Activated CD4-positive, alpha-beta memory T cell treated with anti-CD3 and anti-CD28 coated beads, Interleukin-2, amount 10 ng/mL, durations not matched to agents 7 days and 5 days (primary cell): ENCODE results near the gene SCARB1. TPM values are rescaled to one million over a fixed set of nuclear protein-coding genes. Genes with fewer than 3 reads are reported as not detected.

Source experiments
- CTCF ChIA-PET: fragments of 350-600 bp; sonication (Branson Sonifier 250); formaldehyde crosslinking; loops from one replicate; lab custom pipeline; 2021; ENCODE audit warnings: antibody characterized with exemption, inconsistent platforms; lab: Charles Lee
- POLR2A ChIA-PET: fragments of 350-600 bp; sonication (Branson Sonifier 250); formaldehyde crosslinking; loops from one replicate; lab custom pipeline; 2021; ENCODE audit warnings: antibody characterized with exemption; lab: Charles Lee
- DNase-seq: peaks from one replicate; pipeline ENCODE4 v3.0.0-alpha.2; 2020
- H3K27ac Mint-ChIP-seq: one replicate; pipeline ENCODE4 v1.8.0; 2021; ENCODE audit warnings: mild to moderate bottlenecking, mixed read lengths
- H3K27me3 Mint-ChIP-seq: one replicate; pipeline ENCODE4 v1.8.0; 2021; ENCODE audit warnings: mixed read lengths
- H3K36me3 Mint-ChIP-seq: one replicate; pipeline ENCODE4 v1.8.0; 2021; ENCODE audit warnings: low read depth, mixed read lengths
- H3K4me1 Mint-ChIP-seq: one replicate; pipeline ENCODE4 v1.8.0; 2021; ENCODE audit warnings: mixed read lengths
- H3K4me3 Mint-ChIP-seq: one replicate; pipeline ENCODE4 v1.8.0; 2021; ENCODE audit warnings: mild to moderate bottlenecking, mixed read lengths
- H3K9me3 Mint-ChIP-seq: one replicate; pipeline ENCODE4 v1.8.0; 2021; ENCODE audit warnings: mixed read lengths
- total RNA-seq, 2 experiments: library from RNA; stranded (reverse); gene quantifications; one replicate each; pipeline ENCODE4 v1.2.3, GENCODE V29; 2021

Gene SCARB1
- total RNA-seq, 2 experiments from 2014 or later = 4.3 to 5.8 TPM

DNA sequence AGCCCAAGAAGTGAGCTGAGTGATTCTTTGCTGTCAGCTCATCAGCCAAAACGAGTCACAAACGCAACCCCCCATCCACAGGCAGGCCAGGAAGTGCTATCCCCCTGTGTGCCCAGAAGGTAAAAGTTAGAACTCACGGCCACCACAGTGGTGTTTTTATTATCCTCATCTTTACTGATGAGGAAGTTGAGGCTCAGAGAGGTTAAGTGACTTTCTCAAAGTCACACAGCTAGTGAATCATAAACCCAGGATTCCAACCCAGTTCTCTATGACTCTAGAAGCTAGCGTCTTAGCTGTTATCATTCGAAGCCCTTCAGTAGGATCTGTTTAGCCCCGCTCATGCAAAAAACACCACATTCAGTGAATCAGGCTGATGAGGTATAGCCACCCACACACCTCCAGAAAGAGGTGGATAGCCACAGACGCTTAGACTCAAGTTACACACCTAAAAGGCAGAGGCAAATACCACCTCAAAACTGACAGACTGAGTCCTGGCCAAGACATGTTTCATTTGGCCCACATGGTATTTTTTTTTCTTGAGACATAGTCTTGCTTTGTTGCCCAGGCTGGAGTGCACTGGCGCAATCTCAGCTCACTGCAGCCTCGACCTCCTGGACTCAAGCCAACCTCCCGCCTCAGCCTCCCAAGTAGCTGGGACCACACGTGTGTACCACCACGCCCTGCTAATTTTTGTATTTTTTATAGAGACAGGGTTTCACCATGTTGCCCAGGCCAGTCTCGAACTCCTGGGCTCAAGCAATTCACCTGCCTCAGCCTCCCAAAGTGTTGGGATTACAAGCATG, 100.7 kb downstream of the SCARB1 start:
- Mint-ChIP-seq H3K36me3 (peaks cover 4% of the 10 kb centered on the region), H3K9me3 (peaks cover 18% of the 10 kb centered on the region), H3K27ac (no peak overlapping the region), H3K4me3 (no peak overlapping the region), H3K27me3 (peaks cover 27% of the 10 kb centered on the region), H3K4me1 (peaks cover 5% of the 10 kb centered on the region)
- CTCF ChIA-PET = interaction anchor here (1.4 to 2.8 kb wide), 3 partner anchors 11 to 731 kb away, joined by 3 to 12 read pairs (median 3); no protein-coding TSS in a partner anchor
- POLR2A ChIA-PET = no interaction called here
- no peak for DNase-seq

DNA sequence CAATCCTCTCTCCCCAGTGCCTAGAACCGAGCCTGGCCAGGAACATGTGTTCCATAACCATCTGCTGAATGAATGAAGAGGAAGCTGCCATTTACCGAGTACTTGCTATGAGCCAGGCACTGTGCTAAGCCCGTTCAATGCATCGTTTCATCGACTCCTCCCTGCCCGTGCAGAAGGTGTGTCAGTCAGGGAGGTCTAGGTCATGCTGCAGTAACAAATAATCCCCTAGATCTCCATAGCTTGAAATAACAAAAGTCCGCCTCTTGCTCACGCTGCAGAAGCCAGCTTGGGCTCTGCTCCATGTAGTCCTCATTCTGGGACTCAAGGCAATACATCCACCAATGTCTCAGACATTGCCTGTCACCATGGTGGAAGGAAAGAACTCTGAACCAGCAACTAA, 101.3 kb downstream of the SCARB1 start:
- Mint-ChIP-seq H3K9me3 (peaks cover 18% of the 10 kb centered on the region), H3K27me3 (peaks cover 27% of the 10 kb centered on the region), H3K4me3 (no peak overlapping the region), H3K4me1 (peaks cover 5% of the 10 kb centered on the region), H3K27ac (no peak overlapping the region), H3K36me3 (peaks cover 4% of the 10 kb centered on the region)
- CTCF ChIA-PET = interaction anchor here (1.4 kb wide), 1 partner anchor 31 kb away, joined by 3 read pairs; no protein-coding TSS in a partner anchor
- DNase-seq = no peak
- POLR2A ChIA-PET = interaction anchor here (0.8 kb wide), 1 partner anchor 9 kb away, joined by 3 read pairs; no protein-coding TSS in a partner anchor

DNA sequence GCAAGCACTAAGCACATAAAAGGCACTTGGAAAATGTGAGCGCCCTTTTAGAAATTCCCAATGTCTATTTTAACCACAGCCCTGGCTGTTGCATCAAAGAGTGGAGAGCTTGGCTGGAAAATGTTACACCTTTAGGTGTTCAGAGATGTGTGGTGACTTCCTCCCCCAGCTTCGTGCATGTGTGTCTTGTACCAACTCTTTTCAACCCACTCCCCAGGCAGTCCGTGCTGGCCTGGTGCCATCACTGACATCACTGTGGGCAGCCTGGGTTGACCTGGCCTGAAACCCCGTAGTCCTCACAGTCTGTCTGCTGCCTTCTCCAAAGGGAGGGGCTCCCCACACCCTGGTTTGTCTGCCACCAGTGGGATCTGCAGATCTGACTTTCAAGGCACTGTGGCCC, 101.8 kb downstream of the SCARB1 start:
- no peak for DNase-seq
- H3K27ac Mint-ChIP-seq = no peak overlapping the region
- no peaks in the 10 kb centered on the region for H3K4me1 Mint-ChIP-seq
- peaks cover 26% of the 10 kb centered on the region for H3K27me3 Mint-ChIP-seq
- ChIA-PET CTCF (interaction anchor here (0.7 to 0.9 kb wide), 2 partner anchors 10 to 256 kb away, joined by 3 to 4 read pairs; no protein-coding TSS in a partner anchor), POLR2A (interaction anchor here (0.8 kb wide), 1 partner anchor 10 kb away, joined by 3 read pairs; no protein-coding TSS in a partner anchor)
- peaks cover 18% of the 10 kb centered on the region for H3K9me3 Mint-ChIP-seq
- no peak overlapping the region for H3K4me3 Mint-ChIP-seq
- H3K36me3 Mint-ChIP-seq = peaks cover 4% of the 10 kb centered on the region

DNA sequence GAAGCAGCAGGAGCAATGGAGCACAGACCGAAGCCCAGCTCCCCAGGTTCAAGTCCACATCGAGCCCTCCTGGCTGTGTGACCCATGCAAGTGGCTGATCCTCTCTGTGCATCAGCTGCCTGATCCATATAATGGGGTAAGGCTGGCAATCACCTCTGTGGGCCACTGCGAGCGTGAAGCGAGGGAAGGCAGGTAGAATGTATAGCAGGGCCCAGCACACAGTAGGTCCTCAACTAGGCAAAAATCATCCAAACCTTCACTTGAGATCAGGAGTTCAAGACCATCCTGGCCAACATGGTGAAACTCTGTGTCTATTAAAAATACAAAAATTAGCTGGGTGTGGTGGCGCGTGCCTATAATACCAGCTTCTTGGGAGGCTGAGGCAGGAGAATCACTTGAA, 102.6 kb downstream of the SCARB1 start:
- Mint-ChIP-seq H3K27me3 (peaks cover 31% of the 10 kb centered on the region), H3K27ac (no peak overlapping the region), H3K4me1 (no peaks in the 10 kb centered on the region), H3K36me3 (peaks cover 4% of the 10 kb centered on the region), H3K4me3 (no peak overlapping the region), H3K9me3 (peaks cover 21% of the 10 kb centered on the region)
- POLR2A ChIA-PET = no interaction called here
- CTCF ChIA-PET = interaction anchor here (0.9 kb wide), 1 partner anchor 11 kb away, joined by 4 read pairs; no protein-coding TSS in a partner anchor
- DNase-seq = no peak

DNA sequence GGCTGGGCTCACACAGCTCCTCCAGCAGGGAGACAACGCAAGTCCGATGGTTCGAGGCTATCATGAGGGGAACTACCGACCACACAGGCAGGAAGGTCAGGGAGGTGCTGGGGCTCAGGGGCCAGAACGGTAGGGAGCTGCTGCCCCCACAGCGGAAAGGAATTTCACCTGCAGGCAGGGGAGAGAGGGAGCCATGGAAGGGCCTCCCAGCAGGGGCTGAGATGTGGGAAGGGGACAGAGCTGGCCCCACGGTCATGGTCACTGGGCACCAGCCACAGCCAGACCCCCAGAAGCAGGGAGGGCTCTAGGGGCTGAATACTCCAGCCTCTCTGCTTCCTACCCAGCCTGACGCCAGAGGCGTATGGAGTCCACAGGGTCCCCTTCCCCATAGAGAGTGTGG, 103.1 kb downstream of the SCARB1 start:
- no peak overlapping the region for H3K27ac Mint-ChIP-seq
- peaks cover 3% of the 10 kb centered on the region for H3K36me3 Mint-ChIP-seq
- no peak for DNase-seq
- CTCF ChIA-PET = no interaction called here
- H3K27me3 Mint-ChIP-seq = peaks cover 30% of the 10 kb centered on the region
- H3K4me3 Mint-ChIP-seq = no peak overlapping the region
- peaks cover under 1% of the 10 kb centered on the region for H3K4me1 Mint-ChIP-seq
- peaks cover 18% of the 10 kb centered on the region for H3K9me3 Mint-ChIP-seq
- POLR2A ChIA-PET = no interaction called here

DNA sequence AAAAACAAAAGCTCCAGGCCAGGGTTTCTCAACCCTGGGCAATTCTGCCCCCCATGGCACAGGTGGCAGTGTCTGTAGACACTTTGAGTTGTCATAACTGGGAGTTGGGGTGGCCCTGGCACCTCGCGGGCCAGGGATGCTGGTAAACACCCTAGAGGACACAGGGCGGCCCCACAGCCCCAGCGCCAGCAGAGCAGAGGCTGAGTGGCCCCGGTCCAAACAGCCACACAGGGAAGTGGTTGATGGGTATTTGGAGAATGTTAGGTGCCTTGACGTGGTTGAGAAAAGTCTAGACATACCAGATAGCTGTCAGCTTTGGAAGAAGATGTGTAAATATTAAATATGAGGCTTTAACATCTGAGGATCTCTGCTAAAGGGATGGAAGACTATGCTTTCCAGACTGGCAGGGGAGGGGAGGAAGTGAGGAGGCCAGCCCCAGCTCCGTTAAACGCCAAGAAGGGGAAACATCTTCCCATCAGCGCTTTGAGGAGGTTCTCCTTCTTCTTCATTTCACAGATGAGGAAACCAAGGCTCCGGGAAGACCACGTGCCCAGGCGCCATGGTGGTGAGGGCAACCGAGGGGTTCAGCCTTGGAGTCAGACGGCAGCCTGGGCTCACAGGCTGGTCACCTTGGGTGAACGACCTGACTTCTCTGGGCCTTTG, 103.7 kb downstream of the SCARB1 start:
- Mint-ChIP-seq H3K27ac (no peak overlapping the region), H3K4me3 (no peak overlapping the region), H3K27me3 (peaks cover 33% of the 10 kb centered on the region), H3K36me3 (no peaks in the 10 kb centered on the region), H3K4me1 (peaks cover 5% of the 10 kb centered on the region), H3K9me3 (peaks cover 12% of the 10 kb centered on the region)
- no peak for DNase-seq
- ChIA-PET POLR2A (no interaction called here), CTCF (interaction anchor here (0.6 kb wide), 1 partner anchor 92 kb away, joined by 3 read pairs; no protein-coding TSS in a partner anchor)

DNA sequence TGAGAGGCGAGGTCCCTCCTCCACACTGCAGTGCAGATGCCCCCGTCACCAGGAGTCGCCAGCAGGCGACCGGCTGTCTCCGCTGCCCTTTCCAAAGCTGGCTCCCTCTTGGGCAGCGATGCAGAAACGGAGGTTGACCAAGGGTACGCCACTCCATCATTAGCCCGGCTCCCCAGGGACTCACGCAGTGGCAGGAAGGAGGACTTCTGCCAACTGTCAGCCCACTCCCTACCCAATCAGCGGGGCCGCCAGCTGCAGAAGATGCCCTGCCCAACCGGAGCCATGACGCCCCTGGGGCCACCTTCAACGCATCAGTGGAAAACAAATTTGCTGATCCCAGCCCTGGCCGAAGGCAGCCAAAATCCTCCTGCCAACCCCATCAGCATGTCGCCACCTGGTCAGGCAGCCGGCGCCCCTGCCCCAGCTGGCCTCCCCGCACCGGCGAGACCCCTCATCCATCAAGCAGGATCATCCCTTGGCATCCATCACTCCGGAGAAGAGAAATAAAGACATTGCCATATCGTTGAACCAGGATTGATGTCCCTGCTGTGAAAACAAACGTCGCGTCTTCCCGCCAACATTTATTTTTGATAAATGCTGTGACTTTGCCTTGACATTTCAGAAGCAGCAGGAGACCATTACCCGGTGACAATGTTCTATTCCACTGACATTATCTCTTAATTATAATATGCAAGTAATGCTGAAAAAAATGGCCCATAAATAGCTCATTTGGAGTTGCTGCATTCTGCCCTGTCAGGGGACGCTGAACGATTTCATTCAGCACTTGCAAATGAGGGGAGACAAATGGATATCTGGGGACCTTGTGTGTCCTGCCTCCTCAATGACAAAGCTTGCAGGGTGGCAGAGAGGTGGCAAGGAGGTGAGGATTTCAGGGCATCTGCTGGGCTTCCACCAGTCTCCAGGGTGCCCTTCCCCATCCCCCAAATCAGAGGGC, 105.1 kb downstream of the SCARB1 start:
- ChIA-PET CTCF (no interaction called here), POLR2A (no interaction called here)

DNA sequence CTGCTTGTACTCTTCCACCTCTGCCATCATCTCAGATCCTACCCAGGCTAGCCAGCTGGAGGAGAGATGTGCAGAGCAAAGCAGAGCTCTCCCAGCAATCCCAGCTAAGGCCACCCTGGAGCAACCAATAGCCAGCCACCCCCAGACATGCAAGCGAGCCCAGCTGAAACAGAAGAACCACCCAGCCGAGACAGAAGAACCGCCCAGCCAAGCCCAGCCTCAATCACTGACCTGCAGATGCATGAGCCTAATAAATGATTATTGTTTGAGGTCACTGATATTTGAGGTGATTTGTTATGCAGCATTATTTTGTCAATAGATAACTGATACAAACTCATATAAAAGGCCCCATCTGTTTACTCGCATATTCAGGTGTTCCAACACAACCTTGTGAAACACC, 106.3 kb downstream of the SCARB1 start:
- H3K27ac Mint-ChIP-seq = no peak overlapping the region
- H3K4me3 Mint-ChIP-seq = no peak overlapping the region
- H3K36me3 Mint-ChIP-seq = no peaks in the 10 kb centered on the region
- peaks cover 9% of the 10 kb centered on the region for H3K9me3 Mint-ChIP-seq
- POLR2A ChIA-PET = no interaction called here
- peaks cover 29% of the 10 kb centered on the region for H3K27me3 Mint-ChIP-seq
- CTCF ChIA-PET = no interaction called here
- peaks cover 5% of the 10 kb centered on the region for H3K4me1 Mint-ChIP-seq
- DNase-seq = no peak

More for the DNA sequence above, 105.1 kb downstream of the SCARB1 start:
- Mint-ChIP-seq H3K4me1 (peaks cover 5% of the 10 kb centered on the region), H3K9me3 (peaks cover 7% of the 10 kb centered on the region), H3K36me3 (no peaks in the 10 kb centered on the region), H3K27ac (no peak overlapping the region), H3K4me3 (no peak overlapping the region), H3K27me3 (peaks cover 28% of the 10 kb centered on the region)
- DNase-seq = no peak

DNA sequence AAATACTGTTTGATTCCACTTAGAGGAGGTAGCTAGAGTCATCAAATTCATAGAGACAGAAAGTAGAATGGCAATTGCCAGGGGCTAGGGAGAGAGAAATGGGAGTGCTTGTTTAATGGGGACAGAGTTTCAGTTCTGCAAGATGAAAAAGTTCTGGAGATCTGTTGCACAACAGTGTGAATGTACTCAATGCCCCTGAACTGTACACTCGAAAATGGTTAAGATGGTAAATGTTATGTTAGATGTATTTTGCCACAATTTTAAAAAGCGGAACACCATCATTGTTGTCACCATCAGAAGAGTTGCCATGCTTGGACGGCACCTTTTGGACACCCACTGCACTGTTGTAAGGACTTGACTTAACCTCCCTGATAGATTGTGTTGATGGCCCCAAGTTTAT, 106.9 kb downstream of the SCARB1 start:
- Mint-ChIP-seq H3K4me3 (no peak overlapping the region), H3K27ac (no peak overlapping the region), H3K27me3 (peaks cover 27% of the 10 kb centered on the region), H3K36me3 (no peaks in the 10 kb centered on the region), H3K4me1 (peaks cover 5% of the 10 kb centered on the region), H3K9me3 (peaks cover 9% of the 10 kb centered on the region)
- ChIA-PET POLR2A (no interaction called here), CTCF (interaction anchor here (1.5 kb wide), 1 partner anchor 15 kb away, joined by 5 read pairs; no protein-coding TSS in a partner anchor)
- no peak for DNase-seq

DNA sequence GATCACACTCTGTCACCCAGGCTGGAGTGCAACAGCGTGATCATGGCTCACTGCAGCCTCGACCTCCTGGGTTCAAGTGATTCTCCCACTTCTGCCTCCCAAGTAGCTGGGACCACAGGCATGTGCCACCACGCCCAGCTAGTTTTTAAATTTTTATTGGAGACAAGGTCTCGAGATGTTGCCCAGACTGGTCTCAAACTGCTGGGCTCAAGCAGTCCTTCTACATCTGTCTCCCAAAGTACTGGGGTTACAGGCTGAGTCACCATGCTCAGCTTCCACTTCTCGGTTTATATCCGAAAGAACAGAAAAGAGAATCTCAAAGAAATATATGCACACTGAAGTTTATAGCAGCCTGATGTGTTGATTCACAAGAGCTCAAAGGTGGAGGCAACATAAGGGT, 107.5 kb downstream of the SCARB1 start:
- ChIA-PET CTCF (interaction anchor here (1.5 kb wide), 1 partner anchor 16 kb away, joined by 5 read pairs; no protein-coding TSS in a partner anchor), POLR2A (no interaction called here)
- H3K4me3 Mint-ChIP-seq = no peak overlapping the region
- no peaks in the 10 kb centered on the region for H3K36me3 Mint-ChIP-seq
- peaks cover 5% of the 10 kb centered on the region for H3K4me1 Mint-ChIP-seq
- H3K9me3 Mint-ChIP-seq = peaks cover 9% of the 10 kb centered on the region
- no peak for DNase-seq
- H3K27me3 Mint-ChIP-seq = peaks cover 32% of the 10 kb centered on the region
- H3K27ac Mint-ChIP-seq = no peak overlapping the region

DNA sequence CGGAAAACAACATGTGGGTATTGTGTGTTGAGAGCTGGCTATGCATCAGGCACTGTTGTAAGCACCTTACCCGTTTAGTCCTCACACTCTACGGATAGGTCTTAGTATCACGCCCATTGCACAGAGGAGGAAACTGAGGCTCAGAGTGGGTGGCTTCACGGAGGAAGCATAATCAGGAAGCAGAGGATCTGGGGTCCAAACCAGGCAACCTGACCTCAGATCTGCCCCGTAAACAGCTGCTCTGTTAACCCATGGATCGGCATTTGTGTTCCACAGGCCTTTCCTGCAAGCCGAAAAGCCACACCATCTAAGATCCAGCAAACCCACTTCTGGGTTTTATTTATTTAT, 107.9 kb downstream of the SCARB1 start:
- H3K4me1 Mint-ChIP-seq = peaks cover 5% of the 10 kb centered on the region
- H3K27ac Mint-ChIP-seq = no peak overlapping the region
- ChIA-PET POLR2A (no interaction called here), CTCF (interaction anchor here (1.1 to 1.5 kb wide), 2 partner anchors 8 to 16 kb away, joined by 3 to 5 read pairs; no protein-coding TSS in a partner anchor)
- H3K4me3 Mint-ChIP-seq = no peak overlapping the region
- H3K9me3 Mint-ChIP-seq = peaks cover 9% of the 10 kb centered on the region
- DNase-seq = no peak
- H3K36me3 Mint-ChIP-seq = no peaks in the 10 kb centered on the region
- peaks cover 36% of the 10 kb centered on the region for H3K27me3 Mint-ChIP-seq
